Subcutaneous adipose tissue (tissue), 4 donors: ENCODE data around the gene AADAC. TPM values are rescaled to one million over a fixed set of nuclear protein-coding genes. Genes with fewer than 3 reads are reported as not detected.

ENCODE experiments used
- total RNA-seq, 4 donors: library from RNA; depleted of rRNA; stranded (reverse); fragments of >200 nt; gene quantifications; one replicate each; pipeline ENCODE4 v1.1.0, GENCODE V29; 2016
- TF ChIP-seq, protein P1 (sequence below): fragments of 450-650 bp; IDR thresholded peaks from one replicate; pipeline ENCODE4 v1.5.1; 2016; ENCODE audit warnings: low read depth, mild to moderate bottlenecking, control low read depth, antibody characterized with exemption, moderate library complexity

The AADAC gene
- total RNA-seq, 4 donors from 2014 or later: 5.3 to 6.0 TPM; not detected in 2

DNA sequence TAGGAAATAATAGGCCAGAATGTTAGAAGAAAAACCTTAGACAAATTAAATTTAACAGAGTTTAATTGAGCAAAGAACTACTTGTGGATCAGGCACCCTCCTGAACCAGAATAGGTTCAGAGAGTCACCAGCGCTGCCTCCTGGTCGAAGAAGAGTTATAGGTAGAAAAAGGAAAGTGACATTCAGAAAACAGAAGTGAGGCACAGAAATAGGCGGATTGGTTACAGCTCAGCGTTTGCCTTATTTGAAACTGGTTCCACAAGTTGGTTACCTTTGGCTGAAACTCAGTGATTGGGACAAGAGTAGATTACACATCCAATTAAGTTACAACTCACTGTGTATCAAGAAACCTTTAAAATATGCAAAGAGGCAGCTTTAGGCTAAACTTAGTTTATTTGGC is 4.4 kb downstream of the AADAC start:
- TF ChIP-seq, protein P1, sequence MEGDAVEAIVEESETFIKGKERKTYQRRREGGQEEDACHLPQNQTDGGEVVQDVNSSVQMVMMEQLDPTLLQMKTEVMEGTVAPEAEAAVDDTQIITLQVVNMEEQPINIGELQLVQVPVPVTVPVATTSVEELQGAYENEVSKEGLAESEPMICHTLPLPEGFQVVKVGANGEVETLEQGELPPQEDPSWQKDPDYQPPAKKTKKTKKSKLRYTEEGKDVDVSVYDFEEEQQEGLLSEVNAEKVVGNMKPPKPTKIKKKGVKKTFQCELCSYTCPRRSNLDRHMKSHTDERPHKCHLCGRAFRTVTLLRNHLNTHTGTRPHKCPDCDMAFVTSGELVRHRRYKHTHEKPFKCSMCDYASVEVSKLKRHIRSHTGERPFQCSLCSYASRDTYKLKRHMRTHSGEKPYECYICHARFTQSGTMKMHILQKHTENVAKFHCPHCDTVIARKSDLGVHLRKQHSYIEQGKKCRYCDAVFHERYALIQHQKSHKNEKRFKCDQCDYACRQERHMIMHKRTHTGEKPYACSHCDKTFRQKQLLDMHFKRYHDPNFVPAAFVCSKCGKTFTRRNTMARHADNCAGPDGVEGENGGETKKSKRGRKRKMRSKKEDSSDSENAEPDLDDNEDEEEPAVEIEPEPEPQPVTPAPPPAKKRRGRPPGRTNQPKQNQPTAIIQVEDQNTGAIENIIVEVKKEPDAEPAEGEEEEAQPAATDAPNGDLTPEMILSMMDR: no peak

DNA sequence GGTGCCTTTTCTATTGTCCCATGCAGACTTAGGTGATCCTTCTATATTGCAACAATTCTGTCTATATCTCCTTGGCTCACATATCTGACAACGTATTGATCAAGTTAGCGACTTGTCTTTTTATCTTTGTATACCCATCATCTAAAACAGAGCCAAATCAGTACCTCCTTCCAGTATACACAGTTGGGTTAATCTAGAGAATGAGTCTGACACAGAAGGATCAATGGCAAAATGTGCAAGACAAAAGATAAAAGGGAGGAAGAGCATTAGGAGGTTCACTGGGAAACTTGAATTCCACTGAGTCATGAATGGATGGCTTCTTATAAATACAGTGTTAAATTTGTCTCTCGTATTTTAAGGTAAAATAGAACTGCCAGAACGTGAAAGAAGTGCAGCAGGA is 6.0 kb downstream of the AADAC start:
- TF ChIP-seq, protein P1: no peak

DNA sequence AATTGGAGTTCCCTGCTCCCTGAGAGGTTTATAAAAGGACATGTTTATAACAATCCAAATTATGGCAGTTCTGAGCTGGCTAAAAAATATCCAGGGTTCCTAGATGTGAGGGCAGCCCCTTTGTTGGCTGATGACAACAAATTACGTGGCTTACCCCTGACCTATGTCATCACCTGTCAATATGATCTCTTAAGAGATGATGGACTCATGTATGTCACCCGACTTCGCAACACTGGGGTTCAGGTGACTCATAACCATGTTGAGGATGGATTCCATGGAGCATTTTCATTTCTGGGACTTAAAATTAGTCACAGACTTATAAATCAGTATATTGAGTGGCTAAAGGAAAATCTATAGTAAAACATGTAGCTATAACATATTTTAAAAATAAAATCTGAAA is 13.9 kb downstream of the AADAC start:
- TF ChIP-seq, protein P1: no peak

DNA sequence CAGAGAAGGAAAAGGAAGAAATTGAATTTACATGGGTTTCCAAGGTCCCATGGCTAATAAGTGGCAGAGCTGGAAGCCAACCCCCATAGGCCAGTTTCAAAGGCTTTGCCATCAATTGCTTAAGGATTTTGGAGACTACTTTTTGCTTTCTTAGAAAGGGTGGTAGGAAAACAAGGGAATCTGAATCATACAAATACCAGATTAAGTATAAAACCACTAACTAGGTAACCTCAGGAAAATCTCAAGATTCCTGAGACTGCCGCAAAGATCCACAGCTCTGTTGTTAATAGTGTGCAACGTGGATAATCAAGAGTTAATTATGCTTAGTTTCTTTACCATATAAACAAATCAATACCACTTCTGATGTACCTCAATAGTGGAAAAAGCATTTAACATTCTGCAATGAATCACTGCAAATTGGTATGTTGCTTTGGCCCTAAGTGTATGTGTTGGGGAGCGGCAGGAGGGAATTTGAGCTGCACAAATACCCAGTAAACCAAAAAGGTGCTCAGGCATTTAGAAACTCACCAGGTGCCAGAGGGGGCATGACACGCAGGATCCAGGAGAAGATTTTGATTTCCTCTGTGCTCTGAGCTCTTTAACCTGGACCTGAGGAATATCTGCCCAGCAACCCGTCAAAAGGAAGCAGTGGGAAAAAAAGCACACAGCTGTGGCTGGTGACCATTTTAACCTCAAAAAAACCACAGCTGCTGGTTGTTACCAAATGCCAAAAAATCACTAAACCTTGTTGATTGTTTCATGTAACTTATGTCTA is 22.0 kb downstream of the AADAC start:
- TF ChIP-seq, protein P1: no peak

DNA sequence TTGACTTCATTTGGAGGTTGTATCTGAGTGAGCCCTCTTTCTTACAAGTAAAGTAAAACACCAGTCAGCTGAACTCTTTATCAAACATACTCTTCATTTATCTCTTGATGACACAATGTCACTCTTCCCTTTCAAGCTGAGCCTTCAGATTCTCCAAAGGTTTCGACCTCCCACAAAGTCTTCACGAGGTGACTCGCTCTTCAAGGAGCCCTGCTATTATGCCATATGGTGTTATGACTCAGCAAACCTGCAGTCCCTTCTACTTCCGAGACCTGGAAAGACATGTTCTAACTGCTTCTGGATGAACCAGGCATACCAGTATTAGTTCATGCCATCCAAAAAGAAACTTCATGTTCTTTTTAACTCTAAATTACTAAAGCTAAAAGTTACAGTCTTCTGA is 23.1 kb downstream of the AADAC start:
- TF ChIP-seq, protein P1: no peak

DNA sequence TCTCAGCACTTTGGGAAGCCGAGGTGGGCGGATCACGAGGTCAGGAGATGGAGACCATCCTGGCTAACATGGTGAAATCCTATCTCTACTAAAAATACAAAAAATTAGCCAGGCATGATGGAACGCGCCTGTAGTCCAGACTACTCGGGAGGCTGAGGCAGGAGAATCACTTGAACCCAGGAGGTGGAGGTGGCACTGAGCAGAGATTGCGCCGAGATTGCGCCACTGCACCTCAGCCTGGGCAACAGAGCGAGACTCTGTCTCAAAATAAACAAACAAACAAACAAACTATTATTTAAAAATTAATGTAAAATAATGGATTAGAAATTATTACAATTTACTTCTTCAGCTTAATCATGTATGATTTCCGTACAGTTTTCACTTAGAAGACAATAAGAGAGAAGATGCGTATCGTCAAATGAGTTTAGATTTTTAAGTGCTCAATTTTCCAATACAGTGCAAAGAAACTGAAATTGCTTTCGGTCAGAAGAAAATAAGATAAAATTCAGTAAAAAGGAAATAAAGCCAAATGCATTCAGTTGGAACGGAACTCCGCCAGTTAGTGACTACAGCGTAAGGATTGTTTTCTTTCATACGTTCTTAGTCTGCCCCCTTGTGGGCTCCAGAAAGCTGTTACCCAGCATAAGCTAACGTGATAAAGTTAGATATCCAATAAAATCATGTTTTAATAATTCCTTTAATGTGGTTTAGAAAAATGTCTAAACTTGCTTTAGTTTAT is 24.8 kb downstream of the AADAC start:
- TF ChIP-seq, protein P1: no peak

DNA sequence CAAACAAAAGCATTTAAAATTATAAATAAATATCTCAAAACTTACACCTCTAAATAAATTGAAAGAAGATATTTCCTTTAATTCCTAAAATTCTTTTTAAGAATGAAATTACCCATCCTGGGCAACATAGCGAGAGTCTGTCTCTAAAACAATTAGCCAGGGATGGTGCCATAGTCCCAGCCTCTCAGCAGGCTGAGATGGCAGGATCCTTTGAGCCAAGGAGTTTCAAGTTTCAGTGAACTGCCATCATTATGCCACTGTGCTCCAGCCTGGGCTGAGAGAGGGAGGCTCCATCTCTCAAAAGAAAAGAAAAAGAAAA is 25.4 kb downstream of the AADAC start:
- TF ChIP-seq, protein P1: no peak
